GM23338 (cell line): ENCODE data around the gene TMEM74B. TPM values are rescaled to one million over a fixed set of nuclear protein-coding genes. Genes with fewer than 3 reads are reported as not detected.
A peak's percentile ranks its signal among the peaks of the same experiment; 100 is the strongest.

Source experiments
- ATAC-seq: fragments of 200-7000 bp; cut with Tn5 transposase; 3 replicates; pipeline ENCODE4 v1.9.1; 2020
- DNase-seq: peaks from one replicate; pipeline ENCODE4 v3.0.0-alpha.2; 2015; ENCODE audit warnings: low spot score
- H2AFZ ChIP-seq: fragments of 200-600 bp; sonication (generic); 2 replicates; pipeline ENCODE4 v1.8.0; 2016; ENCODE audit warnings: antibody characterized with exemption, mild to moderate bottlenecking, moderate library complexity
- H3F3A ChIP-seq: fragments of 200-600 bp; sonication (generic); replicated peaks from 2 replicates; pipeline ENCODE4 v1.8.0; 2017; ENCODE audit warnings: antibody characterized with exemption, mixed run types, low read depth
- H3K27ac ChIP-seq: fragments of 200-600 bp; sonication (generic); 2 replicates; pipeline ENCODE4 v1.6.1; 2016; ENCODE audit warnings: low read depth
- H3K27me3 ChIP-seq: fragments of 200-600 bp; sonication (generic); 2 replicates; pipeline ENCODE4 v1.8.0; 2016; ENCODE audit warnings: mild to moderate bottlenecking, mixed run types, moderate library complexity; ENCODE audit not compliant: insufficient read depth
- H3K36me3 ChIP-seq: fragments of 200-600 bp; sonication (generic); 2 replicates; pipeline ENCODE4 v1.8.0; 2016; ENCODE audit warnings: mild to moderate bottlenecking; ENCODE audit not compliant: insufficient read depth
- H3K4me1 ChIP-seq: fragments of 200-600 bp; sonication (generic); 2 replicates; pipeline ENCODE4 v1.8.0; 2016; ENCODE audit warnings: mild to moderate bottlenecking, moderate library complexity; ENCODE audit not compliant: insufficient read depth
- H3K4me2 ChIP-seq: fragments of 200-600 bp; sonication (generic); 2 replicates; pipeline ENCODE4 v1.7.1; 2017; ENCODE audit warnings: mixed run types
- H3K4me3 ChIP-seq: fragments of 200-600 bp; sonication (generic); 2 replicates; pipeline ENCODE4 v1.6.1; 2016; ENCODE audit warnings: mixed run types
- H3K79me2 ChIP-seq: fragments of 200-600 bp; sonication (generic); replicated peaks from 2 replicates; pipeline ENCODE4 v1.8.0; 2017; ENCODE audit warnings: mild to moderate bottlenecking; ENCODE audit not compliant: insufficient read depth
- H3K9me2 ChIP-seq: fragments of 200-600 bp; sonication (generic); 2 replicates; pipeline ENCODE4 v1.8.0; 2017; ENCODE audit not compliant: insufficient read depth
- H4K20me1 ChIP-seq: fragments of 200-600 bp; sonication (generic); replicated peaks from 2 replicates; pipeline ENCODE4 v1.8.0; 2017; ENCODE audit warnings: mild to moderate bottlenecking; ENCODE audit not compliant: insufficient read depth
- H3K27ac Mint-ChIP-seq: 2 replicates; pipeline ENCODE4 v1.8.0; 2020; ENCODE audit warnings: inconsistent platforms, mild to moderate bottlenecking, moderate library complexity, mixed read lengths
- H3K27me3 Mint-ChIP-seq: 3 replicates; pipeline ENCODE4 v1.8.0; 2022; ENCODE audit warnings: low read depth, mild to moderate bottlenecking, moderate library complexity, mixed read lengths, inconsistent platforms; ENCODE audit not compliant: insufficient read depth, poor library complexity
- H3K36me3 Mint-ChIP-seq: 3 replicates; pipeline ENCODE4 v1.8.0; 2021; ENCODE audit warnings: low read depth, mild to moderate bottlenecking, inconsistent platforms, moderate library complexity, mixed read lengths
- H3K4me1 Mint-ChIP-seq: 3 replicates; pipeline ENCODE4 v1.8.0; 2020; ENCODE audit warnings: mild to moderate bottlenecking, inconsistent platforms, mixed read lengths
- H3K4me3 Mint-ChIP-seq: 3 replicates; pipeline ENCODE4 v1.8.0; 2021; ENCODE audit warnings: moderate library complexity, mild to moderate bottlenecking, inconsistent platforms, mixed read lengths
- H3K9me3 Mint-ChIP-seq: 3 replicates; pipeline ENCODE4 v1.8.0; 2020; ENCODE audit warnings: moderate library complexity, mild to moderate bottlenecking, inconsistent platforms, mixed read lengths
- EZH2phosphoT487 ChIP-seq: fragments of 200-600 bp; sonication (generic); IDR thresholded peaks from one replicate; pipeline ENCODE4 v1.8.1; 2018; ENCODE audit warnings: antibody characterized with exemption; ENCODE audit not compliant: unreplicated experiment
- POLR2AphosphoS5 ChIP-seq: IDR thresholded peaks from 2 replicates; pipeline ENCODE4 v1.6.1; 2016; ENCODE audit warnings: antibody characterized with exemption, low read depth
- REST ChIP-seq: IDR thresholded peaks from one replicate; pipeline ENCODE4 v1.6.1; 2018; ENCODE audit warnings: antibody characterized with exemption; ENCODE audit not compliant: unreplicated experiment
- STAT1 ChIP-seq: IDR thresholded peaks from one replicate; pipeline ENCODE4 v1.6.1; 2016; ENCODE audit warnings: antibody characterized with exemption; ENCODE audit not compliant: unreplicated experiment
- polyA plus RNA-seq: library from polyadenylated mRNA; unstranded; fragments of >200 nt; fragmentation: Nextera tagmentation; extraction: Ambion mirVana; gene quantifications from 2 replicates; pipeline ENCODE4 v1.2.1, GENCODE V29; 2016
- total RNA-seq: library from RNA; depleted of rRNA; stranded (reverse); fragments of >200 nt; shearing (Covaris generic); gene quantifications from 2 replicates; pipeline ENCODE4 v1.2.3, GENCODE V29; 2014
- TF ChIP-seq, protein P1 (sequence below): fragments of 250-450 bp; sonication (Bioruptor Pico); IDR thresholded peaks from 2 replicates; pipeline ENCODE4 v1.5.0; 2020; ENCODE audit warnings: mild to moderate bottlenecking, moderate library complexity

TMEM74B gene
- total and polyA plus RNA-seq, 2 experiments from 2014 or later: 1.0 to 4.8 TPM

- TF ChIP-seq, protein P1, sequence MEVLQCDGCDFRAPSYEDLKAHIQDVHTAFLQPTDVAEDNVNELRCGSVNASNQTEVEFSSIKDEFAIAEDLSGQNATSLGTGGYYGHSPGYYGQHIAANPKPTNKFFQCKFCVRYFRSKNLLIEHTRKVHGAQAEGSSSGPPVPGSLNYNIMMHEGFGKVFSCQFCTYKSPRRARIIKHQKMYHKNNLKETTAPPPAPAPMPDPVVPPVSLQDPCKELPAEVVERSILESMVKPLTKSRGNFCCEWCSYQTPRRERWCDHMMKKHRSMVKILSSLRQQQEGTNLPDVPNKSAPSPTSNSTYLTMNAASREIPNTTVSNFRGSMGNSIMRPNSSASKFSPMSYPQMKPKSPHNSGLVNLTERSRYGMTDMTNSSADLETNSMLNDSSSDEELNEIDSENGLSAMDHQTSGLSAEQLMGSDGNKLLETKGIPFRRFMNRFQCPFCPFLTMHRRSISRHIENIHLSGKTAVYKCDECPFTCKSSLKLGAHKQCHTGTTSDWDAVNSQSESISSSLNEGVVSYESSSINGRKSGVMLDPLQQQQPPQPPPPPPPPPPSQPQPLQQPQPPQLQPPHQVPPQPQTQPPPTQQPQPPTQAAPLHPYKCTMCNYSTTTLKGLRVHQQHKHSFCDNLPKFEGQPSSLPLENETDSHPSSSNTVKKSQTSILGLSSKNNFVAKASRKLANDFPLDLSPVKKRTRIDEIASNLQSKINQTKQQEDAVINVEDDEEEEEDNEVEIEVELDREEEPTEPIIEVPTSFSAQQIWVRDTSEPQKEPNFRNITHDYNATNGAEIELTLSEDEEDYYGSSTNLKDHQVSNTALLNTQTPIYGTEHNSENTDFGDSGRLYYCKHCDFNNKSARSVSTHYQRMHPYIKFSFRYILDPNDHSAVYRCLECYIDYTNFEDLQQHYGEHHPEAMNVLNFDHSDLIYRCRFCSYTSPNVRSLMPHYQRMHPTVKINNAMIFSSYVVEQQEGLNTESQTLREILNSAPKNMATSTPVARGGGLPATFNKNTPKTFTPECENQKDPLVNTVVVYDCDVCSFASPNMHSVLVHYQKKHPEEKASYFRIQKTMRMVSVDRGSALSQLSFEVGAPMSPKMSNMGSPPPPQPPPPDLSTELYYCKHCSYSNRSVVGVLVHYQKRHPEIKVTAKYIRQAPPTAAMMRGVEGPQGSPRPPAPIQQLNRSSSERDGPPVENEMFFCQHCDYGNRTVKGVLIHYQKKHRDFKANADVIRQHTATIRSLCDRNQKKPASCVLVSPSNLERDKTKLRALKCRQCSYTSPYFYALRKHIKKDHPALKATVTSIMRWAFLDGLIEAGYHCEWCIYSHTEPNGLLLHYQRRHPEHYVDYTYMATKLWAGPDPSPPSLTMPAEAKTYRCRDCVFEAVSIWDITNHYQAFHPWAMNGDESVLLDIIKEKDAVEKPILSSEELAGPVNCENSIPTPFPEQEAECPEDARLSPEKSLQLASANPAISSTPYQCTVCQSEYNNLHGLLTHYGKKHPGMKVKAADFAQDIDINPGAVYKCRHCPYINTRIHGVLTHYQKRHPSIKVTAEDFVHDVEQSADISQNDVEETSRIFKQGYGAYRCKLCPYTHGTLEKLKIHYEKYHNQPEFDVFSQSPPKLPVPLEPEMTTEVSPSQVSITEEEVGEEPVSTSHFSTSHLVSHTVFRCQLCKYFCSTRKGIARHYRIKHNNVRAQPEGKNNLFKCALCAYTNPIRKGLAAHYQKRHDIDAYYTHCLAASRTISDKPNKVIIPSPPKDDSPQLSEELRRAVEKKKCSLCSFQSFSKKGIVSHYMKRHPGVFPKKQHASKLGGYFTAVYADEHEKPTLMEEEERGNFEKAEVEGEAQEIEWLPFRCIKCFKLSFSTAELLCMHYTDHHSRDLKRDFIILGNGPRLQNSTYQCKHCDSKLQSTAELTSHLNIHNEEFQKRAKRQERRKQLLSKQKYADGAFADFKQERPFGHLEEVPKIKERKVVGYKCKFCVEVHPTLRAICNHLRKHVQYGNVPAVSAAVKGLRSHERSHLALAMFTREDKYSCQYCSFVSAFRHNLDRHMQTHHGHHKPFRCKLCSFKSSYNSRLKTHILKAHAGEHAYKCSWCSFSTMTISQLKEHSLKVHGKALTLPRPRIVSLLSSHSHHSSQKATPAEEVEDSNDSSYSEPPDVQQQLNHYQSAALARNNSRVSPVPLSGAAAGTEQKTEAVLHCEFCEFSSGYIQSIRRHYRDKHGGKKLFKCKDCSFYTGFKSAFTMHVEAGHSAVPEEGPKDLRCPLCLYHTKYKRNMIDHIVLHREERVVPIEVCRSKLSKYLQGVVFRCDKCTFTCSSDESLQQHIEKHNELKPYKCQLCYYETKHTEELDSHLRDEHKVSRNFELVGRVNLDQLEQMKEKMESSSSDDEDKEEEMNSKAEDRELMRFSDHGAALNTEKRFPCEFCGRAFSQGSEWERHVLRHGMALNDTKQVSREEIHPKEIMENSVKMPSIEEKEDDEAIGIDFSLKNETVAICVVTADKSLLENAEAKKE (CRISPR knock-in tag): no peak
- TF ChIP-seq EZH2phosphoT487 (no peak), POLR2AphosphoS5 (no peak)
Observed at GRCh38 chr20:1229541-1229940, 44.8 kb upstream of the TMEM74B start (continued).

GRCh38 chr20:1225783-1226654 lies 41.2 kb upstream of the TMEM74B start, which contains the start of gene RAD21L1:
Gene RAD21L1, plus strand, starts transcription at chr20:1226044. Its CDS starts 2,410 bp downstream, at chr20:1228454.
- Mint-ChIP-seq H3K9me3 (peaks cover 6% of the 10 kb centered on the region; the same call in 1 of the 3 replicates), H3K36me3 (no peaks in the 10 kb centered on the region), H3K4me3 (peak within 1 kb of the TSS; percentile 82), H3K4me1 (peaks cover 3% of the 10 kb centered on the region; the same call in 1 of the 3 replicates), H3K27ac (no peak within 1 kb of the TSS), H3K27me3 (peaks cover 18% of the 10 kb centered on the region)
- peak; percentile 81 for ATAC-seq
- Histone ChIP-seq H3K36me3 (no peaks in the 10 kb centered on the region), H3K27ac (no peak within 1 kb of the TSS), H3K4me2 (peak within 1 kb of the TSS; percentile 88), H2AFZ (peak within 1 kb of the TSS; percentile 99), H3K9me2 (no peaks in the 10 kb centered on the region), H4K20me1 (no peaks in the 10 kb centered on the region), H3K27me3 (peaks cover 43% of the 10 kb centered on the region), H3K4me1 (peaks cover 5% of the 10 kb centered on the region), H3F3A (no peaks in the 10 kb centered on the region), H3K4me3 (peak within 1 kb of the TSS; percentile 88), H3K79me2 (no peaks in the 10 kb centered on the region)
- DNase-seq: peak; percentile 81
- TF ChIP-seq POLR2AphosphoS5 (peak; percentile 72), EZH2phosphoT487 (no peak), STAT1 (no peak), REST (no peak)
